ENCODE measurements around the gene LCK.

The LCK gene

GRCh38 chr1:32291145-32291707, 40.2 kb downstream of the LCK start (continued):
- TF ChIP-seq ZNF24 (tag by site-specific recombination; IDR thresholded peaks at IDR 0.05) (0 out of 2 replicates have a peak, but pooled peaks have one; percentile 22), ZNF747 (tag by site-specific recombination; IDR thresholded peaks at IDR 0.05) (no peak), ZNF837 (tag by site-specific recombination; IDR thresholded peaks at IDR 0.05) (no peak), ZNF239 (tag by site-specific recombination; IDR thresholded peaks at IDR 0.05) (no peak), SETDB1 (IDR thresholded peaks at IDR 0.05; ENCODE audit: insufficient read length, low read length) (no peak)

GRCh38 chr1:32291708-32292538, 40.9 kb downstream of the LCK start, which contains the start of gene HDAC1:
Gene HDAC1, plus strand, starts transcription at chr1:32292083. Its CDS starts 87 bp downstream, at chr1:32292170.
- POLR2A ChIA-PET = interaction anchor here (0.6 to 2.7 kb wide), 21 partner anchors 11 to 219 kb away, joined by 3 to 28 read pairs (median 3); partner anchors contain the start of genes BSDC1, FAM167B, LCK and MARCKSL1
- CTCF ChIA-PET = interaction anchor here (0.6 to 2.5 kb wide), 4 partner anchors 37 to 85 kb away, joined by 3 to 8 read pairs (median 5); no protein-coding TSS in a partner anchor
- peak within 1 kb of the TSS; percentile 94 for H3K4me3 ChIP-seq (ENCODE audit: low read depth, low read length)
- peak; percentile 95 for TF ChIP-seq ZNF792 (tag by site-specific recombination; IDR thresholded peaks at IDR 0.05)
- peak; percentile 76; the same call in 1 of the 2 replicates for TF ChIP-seq YY2 (tag by site-specific recombination; IDR thresholded peaks at IDR 0.05)
- TF ChIP-seq ZNF658 (tag by site-specific recombination; IDR thresholded peaks at IDR 0.05) = no peak
- 0 out of 2 replicates have a peak, but pooled peaks have one; percentile 25 for TF ChIP-seq BCL11A (tag by site-specific recombination; IDR thresholded peaks at IDR 0.05; ENCODE audit: low read depth)
- no peak for TF ChIP-seq ZNF292 (tag by site-specific recombination; IDR thresholded peaks at IDR 0.05; ENCODE audit: borderline replicate concordance, low read depth)
- TF ChIP-seq GLIS1 (tag by site-specific recombination; IDR thresholded peaks at IDR 0.05) = peak; percentile 99
- TF ChIP-seq ZNF610 (tag by site-specific recombination; IDR thresholded peaks at IDR 0.05; ENCODE audit: borderline replicate concordance) = peak; percentile 86
- TF ChIP-seq ZNF140 (tag by site-specific recombination; IDR thresholded peaks at IDR 0.05) = no peak
- TF ChIP-seq ZBTB20 (tag by site-specific recombination; IDR thresholded peaks at IDR 0.05) = peak; percentile 83
- TF ChIP-seq REPIN1 (tag by site-specific recombination; IDR thresholded peaks at IDR 0.05; ENCODE audit: low read depth) = peak; percentile 94; the same call in 1 of the 2 replicates
- peak; percentile 76 for TF ChIP-seq KLF8 (tag by site-specific recombination; IDR thresholded peaks at IDR 0.05)
- TF ChIP-seq ZEB2 (tag by site-specific recombination; IDR thresholded peaks at IDR 0.05) = peak; percentile 98
- 0 out of 2 replicates have a peak, but pooled peaks have one; percentile 20 for TF ChIP-seq GFI1B (tag by site-specific recombination; IDR thresholded peaks at IDR 0.05)
- TF ChIP-seq ZNF175 (tag by site-specific recombination; IDR thresholded peaks at IDR 0.05) = no peak
- TF ChIP-seq ZNF776 (tag by site-specific recombination; IDR thresholded peaks at IDR 0.05; ENCODE audit: borderline replicate concordance) = no peak
- no peak for TF ChIP-seq ZNF518A (tag by site-specific recombination; conservative IDR thresholded peaks at IDR 0.05; ENCODE audit: low read depth)
- no peak for TF ChIP-seq ZNF660 (tag by site-specific recombination; IDR thresholded peaks at IDR 0.05)
- TF ChIP-seq ZNF501 (tag by site-specific recombination; IDR thresholded peaks at IDR 0.05) = peak; percentile 95
- TF ChIP-seq ZNF311 (tag by site-specific recombination; IDR thresholded peaks at IDR 0.05; ENCODE audit: borderline replicate concordance) = no peak
- TF ChIP-seq PATZ1 (tag by site-specific recombination; IDR thresholded peaks at IDR 0.05) = peak; percentile 87
- no peak for TF ChIP-seq ZNF621 (tag by site-specific recombination; IDR thresholded peaks at IDR 0.05)
- TF ChIP-seq ZNF18 (tag by site-specific recombination; IDR thresholded peaks at IDR 0.05) = peak; percentile 54; the same call in 1 of the 2 replicates
- peak; percentile 100 for TF ChIP-seq ZNF777 (tag by site-specific recombination; IDR thresholded peaks at IDR 0.05; ENCODE audit: borderline replicate concordance)

More at GRCh38 chr1:32291708-32292538, 40.9 kb downstream of the LCK start, which contains the start of gene HDAC1:
- Histone ChIP-seq H3K4me1 (ENCODE audit: control insufficient read depth, insufficient read depth, low read length) (peaks cover 4% of the 10 kb centered on the region; the same call in 1 of the 2 replicates), H3K36me3 (ENCODE audit: control insufficient read depth in 2 of 2, insufficient read depth in 1 of 2, low read length in 2 of 2) (peaks cover 0 to 23% of the 10 kb centered on the region in 2 experiments; a peak in 2 of 3 replicates), H3K27ac (ENCODE audit: extremely low read depth, low read depth, low read length) (peak within 1 kb of the TSS; percentile 73), H3K9me3 (ENCODE audit: control insufficient read depth, insufficient read depth, low read depth, low read length) (no peaks in the 10 kb centered on the region)
